ENCODE measurements around the gene TARBP1.

DNA sequence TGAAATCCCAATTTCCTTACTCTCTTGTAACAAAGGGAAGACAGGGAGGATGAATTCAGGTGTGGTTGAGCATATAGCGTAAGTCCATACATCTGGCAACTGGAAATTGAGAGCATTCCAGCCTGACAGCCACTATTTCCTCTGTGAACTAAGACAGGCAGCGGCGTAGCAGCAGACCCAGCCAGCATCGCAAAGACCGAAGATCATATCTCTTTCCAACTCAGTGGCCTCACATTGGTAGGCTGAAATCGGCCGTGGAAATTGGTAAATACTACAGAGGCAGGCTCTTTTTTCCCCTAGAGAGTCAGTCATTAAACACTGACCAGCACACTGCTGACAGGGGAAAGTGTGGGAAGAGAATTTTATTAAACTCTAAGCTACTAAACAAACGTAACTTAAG, 43.4 kb downstream of the TARBP1 start:
- TF ChIP-seq POLR2A (IDR thresholded peaks at IDR 0.05): no peak
- no peak for TF ChIP-seq CTCF (IDR thresholded peaks at IDR 0.05)
- TF ChIP-seq EP300 (IDR thresholded peaks at IDR 0.05): no peak

All from ovary (tissue), 3 donors.